Gastrocnemius medialis (tissue), 4 donors: ENCODE measurements around the gene BAAT. TPM values are rescaled to one million over a fixed set of nuclear protein-coding genes. Genes with fewer than 3 reads are reported as not detected.

ENCODE experiments used
- ATAC-seq, 2 donors: fragments of 150-250 bp; one replicate each; pipeline ENCODE4 v1.9.1; 2016
- DNase-seq, 2 donors: peaks; one replicate each; pipeline ENCODE4 v3.0.0-alpha.2; 2019
- H3K27ac ChIP-seq, 4 donors: fragments of 200-600 bp; sonication (generic); 1 replicate in 1 of 4; 2 replicates in 3 of 4; pipeline ENCODE4 v1.5.1; 2016 to 2018; ENCODE audit warnings: mild to moderate bottlenecking in 2 of 4, moderate library complexity in 1 of 4
- H3K27me3 ChIP-seq, 3 donors: fragments of 200-600 bp; sonication (generic) in 2 of 3; 1 replicate in 1 of 3; 2 replicates in 2 of 3; pipeline versions ENCODE4 v1.5.1 to v1.6.0; 2016 to 2019; ENCODE audit warnings: mild to moderate bottlenecking in 1 of 3, moderate library complexity in 1 of 3
- H3K36me3 ChIP-seq, 2 donors: fragments of 200-600 bp; sonication (generic) in 1 of 2; one replicate each; pipeline ENCODE4 v1.5.1; 2017 to 2018
- H3K4me1 ChIP-seq, 2 donors: fragments of 200-600 bp; sonication (generic) in 1 of 2; one replicate each; pipeline ENCODE4 v1.5.1; 2016 to 2017; ENCODE audit warnings: mild to moderate bottlenecking in 2 of 2
- H3K4me3 ChIP-seq, 4 donors: fragments of 200-600 bp; sonication (generic) in 3 of 4; 1 replicate in 1 of 4; 2 replicates in 3 of 4; pipeline ENCODE4 v1.5.1; 2016 to 2019; ENCODE audit warnings: mild to moderate bottlenecking in 2 of 4
- H3K9me3 ChIP-seq, 3 donors: fragments of 200-600 bp; sonication (generic) in 2 of 3; 1 replicate in 1 of 3; 2 replicates in 2 of 3; pipeline ENCODE4 v1.5.1; 2016 to 2019
- POLR2A ChIP-seq, 2 donors: fragments of 450-650 bp; IDR thresholded peaks; one replicate each; pipeline ENCODE4 v1.6.1; 2017; ENCODE audit warnings: antibody characterized with exemption in 2 of 2, mild to moderate bottlenecking in 2 of 2, moderate library complexity in 2 of 2
- in situ Hi-C, 4 donors: fragments of 200-750 bp; cut with MboI; loops; one replicate each; pipeline versions ENCODE4 v1.15.0 to v1.8.0; 2017; ENCODE audit warnings: low sequenced_read_pairs in 4 of 4
- intact Hi-C: fragments of 100-400 bp; cut with DNase I; formaldehyde crosslinking; loops from one replicate; pipeline ENCODE4 v1.15.1; 2023; ENCODE audit warnings: low total_unique reads
- total RNA-seq, 4 donors: library from RNA; depleted of rRNA; stranded (reverse); fragments of >200 nt; gene quantifications; one replicate each; pipeline versions ENCODE4 v1.1.0 to v1.2.3, GENCODE V29; 2016
- TF ChIP-seq, protein P1 (sequence below), 5 experiments: fragments of 450-650 bp in 3 of 5; fragments of 200-600 bp in 2 of 5; sonication (generic) in 2 of 5; IDR thresholded peaks in 4 of 5; conservative IDR thresholded peaks in 1 of 5; 1 replicate in 4 of 5; 2 replicates in 1 of 5; pipeline ENCODE4 v1.5.1; 2016 to 2019; ENCODE audit warnings: antibody characterized with exemption in 5 of 5, mild to moderate bottlenecking in 3 of 5, moderate library complexity in 3 of 5

BAAT gene
- total RNA-seq, 4 donors from 2014 or later, result 1.2 to 3.8 (median 1.3) TPM; not detected in 1

DNA sequence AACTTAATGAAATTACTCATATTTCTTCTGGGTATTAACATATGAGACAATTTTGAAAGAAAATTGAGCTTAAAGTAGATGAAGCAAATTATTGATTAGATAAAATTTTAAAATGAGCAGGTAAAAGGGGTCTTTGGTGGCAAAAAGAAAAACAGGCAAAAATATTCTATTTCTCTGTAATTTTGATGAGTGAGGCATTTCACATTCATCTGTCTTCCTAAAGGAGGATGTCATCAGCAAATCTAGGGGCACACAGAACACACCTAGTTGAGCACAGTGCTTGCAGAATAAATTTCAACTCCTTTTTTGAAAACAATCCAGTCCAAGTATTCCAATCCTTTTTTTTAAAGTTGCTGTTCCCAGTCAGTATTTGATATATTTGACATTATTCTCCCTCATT is 30.0 kb upstream of the BAAT start:
- H3K9me3 ChIP-seq, result peaks cover 11 to 47% (median 13%) of the 10 kb centered on the region in 3 donors
- no peaks in the 10 kb centered on the region for H3K4me1 ChIP-seq
- no peak overlapping the region for H3K27ac ChIP-seq
- intact Hi-C loops (no loop called here), in situ Hi-C loops (no loop called here)
- ATAC-seq (no peak), DNase-seq (no peak)
- H3K4me3 ChIP-seq, result no peak overlapping the region
- no peak for TF ChIP-seq POLR2A (IDR thresholded peaks at IDR 0.05)
- TF ChIP-seq, protein P1, sequence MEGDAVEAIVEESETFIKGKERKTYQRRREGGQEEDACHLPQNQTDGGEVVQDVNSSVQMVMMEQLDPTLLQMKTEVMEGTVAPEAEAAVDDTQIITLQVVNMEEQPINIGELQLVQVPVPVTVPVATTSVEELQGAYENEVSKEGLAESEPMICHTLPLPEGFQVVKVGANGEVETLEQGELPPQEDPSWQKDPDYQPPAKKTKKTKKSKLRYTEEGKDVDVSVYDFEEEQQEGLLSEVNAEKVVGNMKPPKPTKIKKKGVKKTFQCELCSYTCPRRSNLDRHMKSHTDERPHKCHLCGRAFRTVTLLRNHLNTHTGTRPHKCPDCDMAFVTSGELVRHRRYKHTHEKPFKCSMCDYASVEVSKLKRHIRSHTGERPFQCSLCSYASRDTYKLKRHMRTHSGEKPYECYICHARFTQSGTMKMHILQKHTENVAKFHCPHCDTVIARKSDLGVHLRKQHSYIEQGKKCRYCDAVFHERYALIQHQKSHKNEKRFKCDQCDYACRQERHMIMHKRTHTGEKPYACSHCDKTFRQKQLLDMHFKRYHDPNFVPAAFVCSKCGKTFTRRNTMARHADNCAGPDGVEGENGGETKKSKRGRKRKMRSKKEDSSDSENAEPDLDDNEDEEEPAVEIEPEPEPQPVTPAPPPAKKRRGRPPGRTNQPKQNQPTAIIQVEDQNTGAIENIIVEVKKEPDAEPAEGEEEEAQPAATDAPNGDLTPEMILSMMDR (IDR thresholded peaks at IDR 0.05 in 4 of 5, conservative IDR thresholded peaks at IDR 0.05 in 1 of 5), result no peak
- peaks cover 0 to 23% of the 10 kb centered on the region in 2 donors for H3K36me3 ChIP-seq
- no peaks in the 10 kb centered on the region for H3K27me3 ChIP-seq

DNA sequence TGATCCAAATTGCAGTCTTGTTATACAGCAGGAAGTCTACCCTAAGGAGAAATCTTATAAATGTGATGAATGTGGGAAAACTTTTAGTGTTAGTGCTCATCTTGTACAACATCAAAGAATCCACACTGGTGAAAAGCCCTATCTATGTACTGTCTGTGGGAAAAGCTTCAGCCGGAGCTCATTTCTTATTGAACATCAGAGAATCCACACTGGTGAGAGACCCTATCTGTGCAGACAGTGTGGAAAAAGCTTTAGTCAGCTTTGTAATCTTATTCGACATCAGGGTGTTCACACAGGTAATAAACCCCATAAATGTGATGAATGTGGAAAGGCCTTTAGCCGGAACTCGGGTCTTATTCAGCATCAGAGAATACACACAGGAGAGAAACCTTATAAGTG is 24.3 kb upstream of the BAAT start:
- intact Hi-C loops, result no loop called here

GRCh38 chr9:101408374-101409078 is 23.7 kb upstream of the BAAT start:
- H3K27me3 ChIP-seq, result no peaks in the 10 kb centered on the region
- H3K27ac ChIP-seq, result no peak overlapping the region
- intact Hi-C loops (no loop called here), in situ Hi-C loops (no loop called here)
- DNase-seq (no peak), ATAC-seq (no peak)
- peaks cover 15 to 77% (median 36%) of the 10 kb centered on the region in 3 donors for H3K9me3 ChIP-seq
- TF ChIP-seq, protein P1 (IDR thresholded peaks at IDR 0.05 in 4 of 5, conservative IDR thresholded peaks at IDR 0.05 in 1 of 5), result no peak
- TF ChIP-seq POLR2A (IDR thresholded peaks at IDR 0.05), result no peak
- H3K36me3 ChIP-seq, result peaks cover 32 to 83% of the 10 kb centered on the region in 2 donors
- peak overlapping the region in 1 of 4 donors; percentile 27 for H3K4me3 ChIP-seq
- H3K4me1 ChIP-seq, result no peaks in the 10 kb centered on the region

More for the DNA sequence above, 24.3 kb upstream of the BAAT start:
- peaks cover 19 to 79% (median 36%) of the 10 kb centered on the region in 3 donors for H3K9me3 ChIP-seq
- no peak overlapping the region for H3K27ac ChIP-seq
- no peaks in the 10 kb centered on the region for H3K4me1 ChIP-seq
- in situ Hi-C loops, result no loop called here
- peak overlapping the region in 1 of 4 donors; percentile 27 for H3K4me3 ChIP-seq
- H3K27me3 ChIP-seq, result no peaks in the 10 kb centered on the region
- TF ChIP-seq, protein P1 (IDR thresholded peaks at IDR 0.05 in 4 of 5, conservative IDR thresholded peaks at IDR 0.05 in 1 of 5), result no peak
- TF ChIP-seq POLR2A (IDR thresholded peaks at IDR 0.05), result no peak
- no peak for ATAC-seq
- peaks cover 32 to 77% of the 10 kb centered on the region in 2 donors for H3K36me3 ChIP-seq
- DNase-seq, result no peak

DNA sequence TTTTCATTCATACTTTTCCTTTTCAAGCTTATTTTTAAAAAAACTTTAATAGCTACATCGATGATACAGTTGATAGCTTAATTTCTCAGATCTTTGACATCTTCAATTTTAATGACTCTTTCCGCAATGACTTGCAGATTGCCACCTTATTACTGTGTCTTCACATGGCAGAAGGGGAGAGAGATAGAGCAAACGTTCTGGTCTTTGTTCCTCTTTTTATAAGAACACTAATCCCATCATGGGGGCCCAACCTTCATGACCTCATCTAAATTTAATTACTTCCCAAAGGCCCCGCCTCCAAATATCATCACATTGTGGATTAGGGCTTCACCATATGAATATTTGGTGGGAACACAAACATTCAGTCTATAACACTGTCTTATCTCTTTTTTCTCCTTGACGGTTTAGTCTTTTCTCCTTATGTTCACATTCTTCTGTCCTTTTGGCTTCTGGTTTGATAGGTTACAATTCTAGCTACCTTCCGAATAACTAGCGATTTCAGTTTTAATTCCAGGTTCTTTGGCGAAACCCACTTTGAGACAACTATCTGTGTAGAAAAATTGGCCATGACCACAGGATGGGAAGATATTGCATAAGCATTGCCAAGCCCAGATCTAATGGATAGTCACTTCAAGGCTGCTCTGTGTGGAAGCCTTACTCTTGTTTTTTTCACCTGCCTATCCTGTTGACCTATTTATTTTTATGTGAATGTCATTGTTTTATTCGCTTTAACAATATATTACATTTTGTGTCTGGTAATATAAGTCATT is 18.9 kb upstream of the BAAT start:
- TF ChIP-seq POLR2A (IDR thresholded peaks at IDR 0.05), result no peak
- TF ChIP-seq, protein P1 (IDR thresholded peaks at IDR 0.05 in 4 of 5, conservative IDR thresholded peaks at IDR 0.05 in 1 of 5), result no peak
- peaks cover 27 to 83% of the 10 kb centered on the region in 2 donors for H3K36me3 ChIP-seq
- in situ Hi-C loops, result no loop called here

More for the DNA sequence above, 18.9 kb upstream of the BAAT start:
- ATAC-seq (no peak), DNase-seq (no peak)
- H3K4me3 ChIP-seq, result no peak overlapping the region
- peaks cover 0 to 34% (median 16%) of the 10 kb centered on the region in 3 donors for H3K9me3 ChIP-seq
- no peak overlapping the region for H3K27ac ChIP-seq
- intact Hi-C loops, result no loop called here
- no peaks in the 10 kb centered on the region for H3K27me3 ChIP-seq
- H3K4me1 ChIP-seq, result peaks cover 20 to 28% of the 10 kb centered on the region in 2 donors
